Measurements from ENCODE around the gene TSEN2.

DNA sequence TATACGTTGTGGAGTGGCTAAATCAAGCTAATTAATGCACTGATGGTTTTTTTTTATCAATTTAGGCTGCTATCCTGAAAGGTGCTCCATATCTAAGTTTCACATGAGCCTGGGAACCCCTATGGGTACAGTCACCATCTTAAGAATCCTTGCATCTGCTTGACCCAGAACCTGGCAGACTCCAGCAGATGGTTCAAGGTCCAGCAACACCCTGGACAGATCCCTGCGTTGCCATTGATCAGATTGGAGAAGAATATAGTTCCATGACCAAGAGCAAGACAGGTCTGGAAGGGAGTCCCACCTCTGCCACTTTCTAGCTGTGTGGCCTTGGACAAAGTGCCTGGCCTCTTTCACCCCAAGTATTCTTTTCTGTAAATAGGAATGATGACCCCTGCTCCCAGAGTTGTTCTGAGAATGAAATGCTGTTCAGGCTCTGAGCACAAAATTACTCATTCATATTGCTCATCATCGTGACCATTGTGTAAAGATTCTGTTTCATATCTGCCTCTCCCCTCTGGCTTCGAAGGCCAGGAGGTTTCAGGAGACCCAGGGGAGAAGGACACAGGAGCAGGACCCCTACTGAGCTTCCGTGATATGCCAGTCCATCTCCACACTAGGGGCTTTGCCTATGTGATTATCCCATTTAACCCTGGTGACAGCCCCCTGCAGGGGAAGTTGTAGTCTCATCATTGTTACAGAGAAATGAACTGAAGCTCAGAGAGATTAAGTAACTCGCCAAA lies 30.0 kb upstream of the TSEN2 start:
- TF ChIP-seq SREBF2 (IDR thresholded peaks at IDR 0.05; ENCODE audit: low read length) (no peak), ASH2L (IDR thresholded peaks at IDR 0.05; ENCODE audit: borderline replicate concordance, low read depth) (no peak), BMI1 (IDR thresholded peaks at IDR 0.05; ENCODE audit: borderline replicate concordance) (no peak), RFX5 (IDR thresholded peaks at IDR 0.05; ENCODE audit: low read depth, low read length) (no peak), YY1 (IDR thresholded peaks at IDR 0.05; ENCODE audit: low read depth, low read length) (no peak), ZNF622 (IDR thresholded peaks at IDR 0.05) (no peak), CHD2 (IDR thresholded peaks at IDR 0.05; ENCODE audit: borderline replicate concordance, low read depth, low read length) (no peak), ZNF274 (IDR thresholded peaks at IDR 0.05; ENCODE audit: insufficient read depth, insufficient read length) (no peak), POLR2A (IDR thresholded peaks at IDR 0.05; ENCODE audit: low read depth, low read length) (no peak), POU2F2 (IDR thresholded peaks at IDR 0.05; ENCODE audit: borderline replicate concordance, low read depth, low read length) (no peak)
- TF ChIP-seq, protein P1, sequence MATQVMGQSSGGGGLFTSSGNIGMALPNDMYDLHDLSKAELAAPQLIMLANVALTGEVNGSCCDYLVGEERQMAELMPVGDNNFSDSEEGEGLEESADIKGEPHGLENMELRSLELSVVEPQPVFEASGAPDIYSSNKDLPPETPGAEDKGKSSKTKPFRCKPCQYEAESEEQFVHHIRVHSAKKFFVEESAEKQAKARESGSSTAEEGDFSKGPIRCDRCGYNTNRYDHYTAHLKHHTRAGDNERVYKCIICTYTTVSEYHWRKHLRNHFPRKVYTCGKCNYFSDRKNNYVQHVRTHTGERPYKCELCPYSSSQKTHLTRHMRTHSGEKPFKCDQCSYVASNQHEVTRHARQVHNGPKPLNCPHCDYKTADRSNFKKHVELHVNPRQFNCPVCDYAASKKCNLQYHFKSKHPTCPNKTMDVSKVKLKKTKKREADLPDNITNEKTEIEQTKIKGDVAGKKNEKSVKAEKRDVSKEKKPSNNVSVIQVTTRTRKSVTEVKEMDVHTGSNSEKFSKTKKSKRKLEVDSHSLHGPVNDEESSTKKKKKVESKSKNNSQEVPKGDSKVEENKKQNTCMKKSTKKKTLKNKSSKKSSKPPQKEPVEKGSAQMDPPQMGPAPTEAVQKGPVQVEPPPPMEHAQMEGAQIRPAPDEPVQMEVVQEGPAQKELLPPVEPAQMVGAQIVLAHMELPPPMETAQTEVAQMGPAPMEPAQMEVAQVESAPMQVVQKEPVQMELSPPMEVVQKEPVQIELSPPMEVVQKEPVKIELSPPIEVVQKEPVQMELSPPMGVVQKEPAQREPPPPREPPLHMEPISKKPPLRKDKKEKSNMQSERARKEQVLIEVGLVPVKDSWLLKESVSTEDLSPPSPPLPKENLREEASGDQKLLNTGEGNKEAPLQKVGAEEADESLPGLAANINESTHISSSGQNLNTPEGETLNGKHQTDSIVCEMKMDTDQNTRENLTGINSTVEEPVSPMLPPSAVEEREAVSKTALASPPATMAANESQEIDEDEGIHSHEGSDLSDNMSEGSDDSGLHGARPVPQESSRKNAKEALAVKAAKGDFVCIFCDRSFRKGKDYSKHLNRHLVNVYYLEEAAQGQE (IDR thresholded peaks at IDR 0.05; ENCODE audit: low read depth, low read length) = no peak
- TF ChIP-seq, protein P2, sequence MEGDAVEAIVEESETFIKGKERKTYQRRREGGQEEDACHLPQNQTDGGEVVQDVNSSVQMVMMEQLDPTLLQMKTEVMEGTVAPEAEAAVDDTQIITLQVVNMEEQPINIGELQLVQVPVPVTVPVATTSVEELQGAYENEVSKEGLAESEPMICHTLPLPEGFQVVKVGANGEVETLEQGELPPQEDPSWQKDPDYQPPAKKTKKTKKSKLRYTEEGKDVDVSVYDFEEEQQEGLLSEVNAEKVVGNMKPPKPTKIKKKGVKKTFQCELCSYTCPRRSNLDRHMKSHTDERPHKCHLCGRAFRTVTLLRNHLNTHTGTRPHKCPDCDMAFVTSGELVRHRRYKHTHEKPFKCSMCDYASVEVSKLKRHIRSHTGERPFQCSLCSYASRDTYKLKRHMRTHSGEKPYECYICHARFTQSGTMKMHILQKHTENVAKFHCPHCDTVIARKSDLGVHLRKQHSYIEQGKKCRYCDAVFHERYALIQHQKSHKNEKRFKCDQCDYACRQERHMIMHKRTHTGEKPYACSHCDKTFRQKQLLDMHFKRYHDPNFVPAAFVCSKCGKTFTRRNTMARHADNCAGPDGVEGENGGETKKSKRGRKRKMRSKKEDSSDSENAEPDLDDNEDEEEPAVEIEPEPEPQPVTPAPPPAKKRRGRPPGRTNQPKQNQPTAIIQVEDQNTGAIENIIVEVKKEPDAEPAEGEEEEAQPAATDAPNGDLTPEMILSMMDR (IDR thresholded peaks at IDR 0.05 in 2 of 3, conservative IDR thresholded peaks at IDR 0.05 in 1 of 3; ENCODE audit: control insufficient read depth in 2 of 3, extremely low read depth in 1 of 3, insufficient read depth in 1 of 3, low read depth in 3 of 3, low read length in 3 of 3) = no peak
- TF ChIP-seq, protein P3, sequence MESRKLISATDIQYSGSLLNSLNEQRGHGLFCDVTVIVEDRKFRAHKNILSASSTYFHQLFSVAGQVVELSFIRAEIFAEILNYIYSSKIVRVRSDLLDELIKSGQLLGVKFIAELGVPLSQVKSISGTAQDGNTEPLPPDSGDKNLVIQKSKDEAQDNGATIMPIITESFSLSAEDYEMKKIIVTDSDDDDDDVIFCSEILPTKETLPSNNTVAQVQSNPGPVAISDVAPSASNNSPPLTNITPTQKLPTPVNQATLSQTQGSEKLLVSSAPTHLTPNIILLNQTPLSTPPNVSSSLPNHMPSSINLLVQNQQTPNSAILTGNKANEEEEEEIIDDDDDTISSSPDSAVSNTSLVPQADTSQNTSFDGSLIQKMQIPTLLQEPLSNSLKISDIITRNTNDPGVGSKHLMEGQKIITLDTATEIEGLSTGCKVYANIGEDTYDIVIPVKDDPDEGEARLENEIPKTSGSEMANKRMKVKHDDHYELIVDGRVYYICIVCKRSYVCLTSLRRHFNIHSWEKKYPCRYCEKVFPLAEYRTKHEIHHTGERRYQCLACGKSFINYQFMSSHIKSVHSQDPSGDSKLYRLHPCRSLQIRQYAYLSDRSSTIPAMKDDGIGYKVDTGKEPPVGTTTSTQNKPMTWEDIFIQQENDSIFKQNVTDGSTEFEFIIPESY (IDR thresholded peaks at IDR 0.05) = no peak
